GM12878 (cell line): ENCODE data around the gene ANKRD45.
"Not testable (repeated sequence)": the region's sequence is repeated elsewhere in the genome, so short reads cannot be mapped to it uniquely, and the experiment has no call there.

Experiments used
- BACH1 ChIP-seq: fragments of 450-650 bp; IDR thresholded peaks from 2 replicates; pipeline ENCODE4 v1.6.1; 2017; ENCODE audit warnings: mild to moderate bottlenecking, borderline replicate concordance
- CBX5 ChIP-seq: sonication (generic); IDR thresholded peaks from 2 replicates; pipeline ENCODE4 v1.6.1; 2016; ENCODE audit warnings: low read depth, moderate library complexity, mild to moderate bottlenecking, inconsistent platforms
- FOXM1 ChIP-seq: IDR thresholded peaks from 2 replicates; pipeline ENCODE4 v1.6.1; 2012; ENCODE audit warnings: low read depth, mild to moderate bottlenecking, inconsistent platforms, low read length, moderate library complexity
- NFYB ChIP-seq: IDR thresholded peaks from 2 replicates; pipeline ENCODE4 v1.6.1; 2011; ENCODE audit warnings: low read depth, mild to moderate bottlenecking, low read length, improper control_type of control experiment, moderate library complexity; ENCODE audit not compliant: insufficient read depth
- POU2F2 ChIP-seq: IDR thresholded peaks from 3 replicates; pipeline ENCODE4 v1.6.1; 2011; ENCODE audit warnings: low read depth, mild to moderate bottlenecking, low read length, borderline replicate concordance
- SIX5 ChIP-seq: IDR thresholded peaks from 2 replicates; pipeline ENCODE4 v1.6.1; 2011; ENCODE audit warnings: mild to moderate bottlenecking, low read depth, low read length, moderate library complexity; ENCODE audit not compliant: severe bottlenecking
- YBX1 ChIP-seq: fragments of 450-650 bp; IDR thresholded peaks from 2 replicates; pipeline ENCODE4 v1.6.1; 2016; ENCODE audit warnings: antibody characterized with exemption
- TF ChIP-seq, protein P1 (sequence below): fragments of 450-650 bp; IDR thresholded peaks from 2 replicates; pipeline ENCODE4 v1.6.1; 2018; ENCODE audit warnings: borderline replicate concordance, mild to moderate bottlenecking; ENCODE audit not compliant: partially characterized antibody
- TF ChIP-seq, protein P2 (sequence below), 3 experiments: IDR thresholded peaks in 2 of 3; conservative IDR thresholded peaks in 1 of 3; 2 replicates each; pipeline ENCODE4 v1.5.1; 2011; ENCODE audit warnings: low read depth in 3 of 3, low read length in 3 of 3, mild to moderate bottlenecking in 3 of 3, control low read depth in 2 of 3, moderate library complexity in 2 of 3, inconsistent platforms in 1 of 3, mixed read lengths in 1 of 3; ENCODE audit not compliant: control insufficient read depth in 2 of 3, insufficient read depth in 1 of 3; ENCODE audit errors: extremely low read depth in 1 of 3
- TF ChIP-seq, protein P3 (sequence below): IDR thresholded peaks from 2 replicates; pipeline ENCODE4 v1.6.1; 2012; ENCODE audit warnings: mild to moderate bottlenecking, low read depth, low read length

DNA sequence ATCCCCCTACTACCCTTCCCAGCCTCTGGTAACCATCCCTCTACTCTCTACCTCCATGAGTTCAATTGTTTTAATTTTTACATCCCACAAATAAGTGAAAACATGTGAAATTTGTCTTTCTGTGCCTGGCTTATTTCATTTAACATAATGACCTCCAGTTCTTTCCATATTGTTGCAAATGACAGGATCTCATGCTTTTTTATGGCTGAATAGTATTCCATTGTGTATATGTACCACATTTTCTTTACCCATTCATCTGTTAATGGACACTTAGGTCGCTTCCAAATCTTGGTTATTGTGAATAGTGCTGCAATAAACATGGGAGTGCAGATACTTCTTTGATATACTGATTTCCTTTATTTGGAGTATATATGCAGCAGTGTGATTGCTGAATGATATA is 105.8 kb downstream of the ANKRD45 start:
- TF ChIP-seq, protein P1, sequence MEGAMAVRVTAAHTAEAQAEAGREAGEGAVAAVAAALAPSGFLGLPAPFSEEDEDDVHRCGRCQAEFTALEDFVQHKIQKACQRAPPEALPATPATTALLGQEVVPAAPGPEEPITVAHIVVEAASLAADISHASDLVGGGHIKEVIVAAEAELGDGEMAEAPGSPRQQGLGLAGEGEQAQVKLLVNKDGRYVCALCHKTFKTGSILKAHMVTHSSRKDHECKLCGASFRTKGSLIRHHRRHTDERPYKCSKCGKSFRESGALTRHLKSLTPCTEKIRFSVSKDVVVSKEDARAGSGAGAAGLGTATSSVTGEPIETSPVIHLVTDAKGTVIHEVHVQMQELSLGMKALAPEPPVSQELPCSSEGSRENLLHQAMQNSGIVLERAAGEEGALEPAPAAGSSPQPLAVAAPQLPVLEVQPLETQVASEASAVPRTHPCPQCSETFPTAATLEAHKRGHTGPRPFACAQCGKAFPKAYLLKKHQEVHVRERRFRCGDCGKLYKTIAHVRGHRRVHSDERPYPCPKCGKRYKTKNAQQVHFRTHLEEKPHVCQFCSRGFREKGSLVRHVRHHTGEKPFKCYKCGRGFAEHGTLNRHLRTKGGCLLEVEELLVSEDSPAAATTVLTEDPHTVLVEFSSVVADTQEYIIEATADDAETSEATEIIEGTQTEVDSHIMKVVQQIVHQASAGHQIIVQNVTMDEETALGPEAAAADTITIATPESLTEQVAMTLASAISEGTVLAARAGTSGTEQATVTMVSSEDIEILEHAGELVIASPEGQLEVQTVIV = not testable (repeated sequence)
- TF ChIP-seq BACH1, NFYB, FOXM1, SIX5, YBX1, POU2F2, CBX5: not testable (repeated sequence)
- TF ChIP-seq, protein P2, sequence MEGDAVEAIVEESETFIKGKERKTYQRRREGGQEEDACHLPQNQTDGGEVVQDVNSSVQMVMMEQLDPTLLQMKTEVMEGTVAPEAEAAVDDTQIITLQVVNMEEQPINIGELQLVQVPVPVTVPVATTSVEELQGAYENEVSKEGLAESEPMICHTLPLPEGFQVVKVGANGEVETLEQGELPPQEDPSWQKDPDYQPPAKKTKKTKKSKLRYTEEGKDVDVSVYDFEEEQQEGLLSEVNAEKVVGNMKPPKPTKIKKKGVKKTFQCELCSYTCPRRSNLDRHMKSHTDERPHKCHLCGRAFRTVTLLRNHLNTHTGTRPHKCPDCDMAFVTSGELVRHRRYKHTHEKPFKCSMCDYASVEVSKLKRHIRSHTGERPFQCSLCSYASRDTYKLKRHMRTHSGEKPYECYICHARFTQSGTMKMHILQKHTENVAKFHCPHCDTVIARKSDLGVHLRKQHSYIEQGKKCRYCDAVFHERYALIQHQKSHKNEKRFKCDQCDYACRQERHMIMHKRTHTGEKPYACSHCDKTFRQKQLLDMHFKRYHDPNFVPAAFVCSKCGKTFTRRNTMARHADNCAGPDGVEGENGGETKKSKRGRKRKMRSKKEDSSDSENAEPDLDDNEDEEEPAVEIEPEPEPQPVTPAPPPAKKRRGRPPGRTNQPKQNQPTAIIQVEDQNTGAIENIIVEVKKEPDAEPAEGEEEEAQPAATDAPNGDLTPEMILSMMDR (IDR thresholded peaks at IDR 0.05 in 2 of 3, conservative IDR thresholded peaks at IDR 0.05 in 1 of 3; ENCODE audit: control insufficient read depth in 2 of 3, extremely low read depth in 1 of 3, insufficient read depth in 1 of 3, low read depth in 3 of 3, low read length in 3 of 3) = not testable (repeated sequence)
- TF ChIP-seq, protein P3, sequence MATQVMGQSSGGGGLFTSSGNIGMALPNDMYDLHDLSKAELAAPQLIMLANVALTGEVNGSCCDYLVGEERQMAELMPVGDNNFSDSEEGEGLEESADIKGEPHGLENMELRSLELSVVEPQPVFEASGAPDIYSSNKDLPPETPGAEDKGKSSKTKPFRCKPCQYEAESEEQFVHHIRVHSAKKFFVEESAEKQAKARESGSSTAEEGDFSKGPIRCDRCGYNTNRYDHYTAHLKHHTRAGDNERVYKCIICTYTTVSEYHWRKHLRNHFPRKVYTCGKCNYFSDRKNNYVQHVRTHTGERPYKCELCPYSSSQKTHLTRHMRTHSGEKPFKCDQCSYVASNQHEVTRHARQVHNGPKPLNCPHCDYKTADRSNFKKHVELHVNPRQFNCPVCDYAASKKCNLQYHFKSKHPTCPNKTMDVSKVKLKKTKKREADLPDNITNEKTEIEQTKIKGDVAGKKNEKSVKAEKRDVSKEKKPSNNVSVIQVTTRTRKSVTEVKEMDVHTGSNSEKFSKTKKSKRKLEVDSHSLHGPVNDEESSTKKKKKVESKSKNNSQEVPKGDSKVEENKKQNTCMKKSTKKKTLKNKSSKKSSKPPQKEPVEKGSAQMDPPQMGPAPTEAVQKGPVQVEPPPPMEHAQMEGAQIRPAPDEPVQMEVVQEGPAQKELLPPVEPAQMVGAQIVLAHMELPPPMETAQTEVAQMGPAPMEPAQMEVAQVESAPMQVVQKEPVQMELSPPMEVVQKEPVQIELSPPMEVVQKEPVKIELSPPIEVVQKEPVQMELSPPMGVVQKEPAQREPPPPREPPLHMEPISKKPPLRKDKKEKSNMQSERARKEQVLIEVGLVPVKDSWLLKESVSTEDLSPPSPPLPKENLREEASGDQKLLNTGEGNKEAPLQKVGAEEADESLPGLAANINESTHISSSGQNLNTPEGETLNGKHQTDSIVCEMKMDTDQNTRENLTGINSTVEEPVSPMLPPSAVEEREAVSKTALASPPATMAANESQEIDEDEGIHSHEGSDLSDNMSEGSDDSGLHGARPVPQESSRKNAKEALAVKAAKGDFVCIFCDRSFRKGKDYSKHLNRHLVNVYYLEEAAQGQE = not testable (repeated sequence)
